ENCODE data around the gene ADARB1.

Gene ADARB1

DNA sequence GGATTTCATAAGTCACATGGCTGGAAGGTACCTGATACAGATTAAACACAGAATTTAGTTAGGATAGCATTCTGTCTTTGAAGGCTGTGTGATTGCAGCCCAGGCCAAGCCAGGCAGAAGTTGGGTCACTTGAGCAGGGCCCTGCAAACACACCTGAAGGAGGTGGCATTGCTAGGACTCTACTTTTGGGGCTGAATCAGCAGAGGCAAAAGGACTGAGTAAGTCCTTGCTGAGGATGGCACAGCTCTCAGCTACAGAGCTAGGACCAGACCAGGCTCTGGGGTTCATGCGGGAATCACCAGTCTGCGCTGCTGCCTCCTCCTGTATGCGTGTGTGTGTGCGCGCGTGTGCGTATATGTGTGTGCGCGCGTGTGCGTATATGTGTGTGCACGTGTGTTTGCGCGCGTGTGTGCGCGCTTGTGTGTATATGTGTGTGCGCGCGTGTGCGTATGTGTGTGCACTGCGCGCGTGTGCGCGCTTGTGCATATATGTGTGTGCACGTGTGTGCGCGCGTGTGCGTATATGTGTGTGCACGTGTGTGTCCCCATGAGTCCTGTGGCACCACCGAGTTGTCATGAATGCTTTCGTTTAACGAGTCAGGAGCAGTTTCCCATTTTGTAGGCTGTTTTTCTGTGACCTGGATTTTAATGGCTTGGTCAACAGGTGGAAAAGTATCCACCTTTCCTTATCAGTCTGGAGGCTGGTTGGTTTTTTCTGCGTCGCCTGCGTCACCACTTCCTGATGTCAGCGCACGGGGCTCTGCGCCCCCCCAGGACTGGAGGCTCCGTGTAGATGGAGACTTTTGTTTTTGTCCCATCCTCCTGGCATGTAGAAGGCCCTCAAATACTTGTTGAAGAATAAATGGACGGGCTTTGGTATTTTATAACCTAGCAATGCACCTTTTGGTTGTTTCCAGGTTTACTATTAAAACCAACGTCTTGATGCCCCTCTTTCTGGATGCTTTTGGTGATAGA, 34.7 kb downstream of the ADARB1 start (continued):
- TF ChIP-seq KLF1 (tag by site-specific recombination; IDR thresholded peaks at IDR 0.05) = no peak
- no peak for TF ChIP-seq ZNF514 (tag by site-specific recombination; IDR thresholded peaks at IDR 0.05)
- TF ChIP-seq ZNF600 (tag by site-specific recombination; IDR thresholded peaks at IDR 0.05) = no peak

DNA sequence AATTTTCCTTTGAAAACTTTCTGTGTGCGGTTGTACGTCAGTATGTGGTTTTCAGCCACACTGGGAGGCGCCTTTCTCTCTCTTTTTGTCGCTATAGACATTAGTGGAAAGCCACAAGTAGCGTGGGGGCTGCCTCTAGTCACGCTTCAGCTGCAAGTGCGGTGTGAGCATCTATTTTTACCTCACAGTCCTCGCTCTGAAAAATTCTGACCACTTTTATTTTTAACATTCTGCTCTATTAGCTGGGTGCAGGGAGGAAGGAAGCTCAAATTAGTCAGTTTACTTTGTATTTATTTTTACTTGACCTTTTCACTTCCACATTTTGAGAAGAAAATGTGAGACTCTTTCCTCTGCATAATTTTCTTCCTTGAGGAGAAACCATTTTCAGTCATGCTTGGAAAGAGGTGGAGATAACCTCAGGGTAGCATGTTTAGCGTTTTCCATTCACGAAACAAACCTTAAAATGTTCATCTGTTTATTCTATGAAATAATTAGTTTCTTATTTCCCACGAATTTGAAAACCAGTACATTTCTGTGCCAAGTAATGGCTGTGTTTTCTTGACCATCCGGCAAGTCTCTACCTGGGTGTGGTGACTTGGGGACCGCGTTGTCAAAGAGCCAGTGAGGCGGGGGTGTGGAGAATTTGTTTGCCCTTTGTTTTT, 35.6 kb downstream of the ADARB1 start:
- TF ChIP-seq ZNF155 (tag by site-specific recombination; IDR thresholded peaks at IDR 0.05) (no peak), ZNF350 (tag by site-specific recombination; IDR thresholded peaks at IDR 0.05) (no peak), ZNF248 (tag by site-specific recombination; IDR thresholded peaks at IDR 0.05) (no peak)
- TF ChIP-seq, protein P1, sequence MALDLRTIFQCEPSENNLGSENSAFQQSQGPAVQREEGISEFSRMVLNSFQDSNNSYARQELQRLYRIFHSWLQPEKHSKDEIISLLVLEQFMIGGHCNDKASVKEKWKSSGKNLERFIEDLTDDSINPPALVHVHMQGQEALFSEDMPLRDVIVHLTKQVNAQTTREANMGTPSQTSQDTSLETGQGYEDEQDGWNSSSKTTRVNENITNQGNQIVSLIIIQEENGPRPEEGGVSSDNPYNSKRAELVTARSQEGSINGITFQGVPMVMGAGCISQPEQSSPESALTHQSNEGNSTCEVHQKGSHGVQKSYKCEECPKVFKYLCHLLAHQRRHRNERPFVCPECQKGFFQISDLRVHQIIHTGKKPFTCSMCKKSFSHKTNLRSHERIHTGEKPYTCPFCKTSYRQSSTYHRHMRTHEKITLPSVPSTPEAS (tag by site-specific recombination; IDR thresholded peaks at IDR 0.05) = no peak
- TF ChIP-seq, protein P2, sequence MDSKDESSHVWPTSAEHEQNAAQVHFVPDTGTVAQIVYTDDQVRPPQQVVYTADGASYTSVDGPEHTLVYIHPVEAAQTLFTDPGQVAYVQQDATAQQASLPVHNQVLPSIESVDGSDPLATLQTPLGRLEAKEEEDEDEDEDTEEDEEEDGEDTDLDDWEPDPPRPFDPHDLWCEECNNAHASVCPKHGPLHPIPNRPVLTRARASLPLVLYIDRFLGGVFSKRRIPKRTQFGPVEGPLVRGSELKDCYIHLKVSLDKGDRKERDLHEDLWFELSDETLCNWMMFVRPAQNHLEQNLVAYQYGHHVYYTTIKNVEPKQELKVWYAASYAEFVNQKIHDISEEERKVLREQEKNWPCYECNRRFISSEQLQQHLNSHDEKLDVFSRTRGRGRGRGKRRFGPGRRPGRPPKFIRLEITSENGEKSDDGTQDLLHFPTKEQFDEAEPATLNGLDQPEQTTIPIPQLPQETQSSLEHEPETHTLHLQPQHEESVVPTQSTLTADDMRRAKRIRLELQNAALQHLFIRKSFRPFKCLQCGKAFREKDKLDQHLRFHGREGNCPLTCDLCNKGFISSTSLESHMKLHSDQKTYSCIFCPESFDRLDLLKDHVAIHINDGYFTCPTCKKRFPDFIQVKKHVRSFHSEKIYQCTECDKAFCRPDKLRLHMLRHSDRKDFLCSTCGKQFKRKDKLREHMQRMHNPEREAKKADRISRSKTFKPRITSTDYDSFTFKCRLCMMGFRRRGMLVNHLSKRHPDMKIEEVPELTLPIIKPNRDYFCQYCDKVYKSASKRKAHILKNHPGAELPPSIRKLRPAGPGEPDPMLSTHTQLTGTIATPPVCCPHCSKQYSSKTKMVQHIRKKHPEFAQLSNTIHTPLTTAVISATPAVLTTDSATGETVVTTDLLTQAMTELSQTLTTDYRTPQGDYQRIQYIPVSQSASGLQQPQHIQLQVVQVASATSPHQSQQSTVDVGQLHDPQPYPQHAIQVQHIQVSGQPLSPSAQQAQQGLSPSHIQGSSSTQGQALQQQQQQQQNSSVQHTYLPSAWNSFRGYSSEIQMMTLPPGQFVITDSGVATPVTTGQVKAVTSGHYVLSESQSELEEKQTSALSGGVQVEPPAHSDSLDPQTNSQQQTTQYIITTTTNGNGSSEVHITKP (tag by site-specific recombination; IDR thresholded peaks at IDR 0.05) = peak; percentile 92
- no peaks in the 10 kb centered on the region for H3K9me3 ChIP-seq (ENCODE audit: control insufficient read depth, insufficient read depth, low read depth, low read length)
- H3K4me3 ChIP-seq (ENCODE audit: low read depth, low read length) = no peak overlapping the region
- no peaks in the 10 kb centered on the region for H3K36me3 ChIP-seq (ENCODE audit: control insufficient read depth in 2 of 2, insufficient read depth in 1 of 2, low read length in 2 of 2)
- H3K4me1 ChIP-seq (ENCODE audit: control insufficient read depth, insufficient read depth, low read length) = peaks cover 14% of the 10 kb centered on the region; the same call in 1 of the 2 replicates
- CTCF ChIA-PET = interaction anchor here (0.6 to 1.8 kb wide), 3 partner anchors 9 to 28 kb away, joined by 3 to 4 read pairs (median 4); no protein-coding TSS in a partner anchor
- no peak overlapping the region for H3K27ac ChIP-seq (ENCODE audit: extremely low read depth, low read depth, low read length)
- POLR2A ChIA-PET = no interaction called here

DNA sequence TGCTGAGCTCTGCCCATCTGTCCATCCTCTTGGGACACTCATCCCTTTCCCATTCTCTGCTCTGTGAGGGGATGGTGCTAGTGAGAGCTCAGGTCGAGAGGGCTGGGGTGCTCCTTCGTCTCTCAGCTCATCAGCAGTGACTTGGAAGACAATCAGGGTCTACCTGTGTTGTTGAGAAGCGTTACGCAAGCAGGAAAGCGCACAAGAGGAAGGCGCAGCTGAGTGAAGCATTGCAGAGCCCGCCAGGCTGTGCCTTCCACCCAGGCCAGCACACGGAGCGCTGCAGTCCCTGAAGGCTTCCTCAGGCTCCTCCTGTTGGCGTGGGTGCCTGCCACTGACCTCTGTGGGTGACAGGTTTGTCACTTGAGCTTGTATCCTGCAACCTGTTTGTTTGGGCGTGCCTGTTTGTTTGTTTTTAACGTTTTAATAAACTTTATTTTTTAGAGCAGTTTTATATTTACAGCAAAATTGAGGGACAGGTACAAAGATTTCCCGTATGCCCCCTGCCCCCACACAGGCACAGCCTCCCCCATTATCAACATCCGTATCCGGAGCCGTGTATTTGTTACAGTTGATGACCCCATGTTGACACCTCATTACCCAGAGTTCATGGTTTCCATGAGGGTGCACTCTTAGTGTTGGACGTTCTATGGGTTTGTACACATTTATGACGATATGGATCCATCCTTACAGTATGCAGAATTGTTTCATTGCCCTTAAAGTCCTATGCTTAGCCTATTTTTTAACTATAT, 36.7 kb downstream of the ADARB1 start:
- no peaks in the 10 kb centered on the region for H3K9me3 ChIP-seq (ENCODE audit: control insufficient read depth, insufficient read depth, low read depth, low read length)
- TF ChIP-seq ZNF600 (tag by site-specific recombination; IDR thresholded peaks at IDR 0.05) (peak; percentile 25; the same call in 1 of the 2 replicates), ZNF132 (tag by site-specific recombination; IDR thresholded peaks at IDR 0.05; ENCODE audit: borderline replicate concordance) (no peak), ZNF664 (tag by site-specific recombination; IDR thresholded peaks at IDR 0.05) (no peak), ZNF785 (tag by site-specific recombination; IDR thresholded peaks at IDR 0.05) (no peak)
- CTCF ChIA-PET = interaction anchor here (0.6 to 2.0 kb wide), 5 partner anchors 8 to 27 kb away, joined by 3 to 10 read pairs (median 4); no protein-coding TSS in a partner anchor
- H3K4me1 ChIP-seq (ENCODE audit: control insufficient read depth, insufficient read depth, low read length) = peaks cover 10% of the 10 kb centered on the region; the same call in 1 of the 2 replicates
- no peaks in the 10 kb centered on the region for H3K36me3 ChIP-seq (ENCODE audit: control insufficient read depth in 2 of 2, insufficient read depth in 1 of 2, low read length in 2 of 2)
- H3K27ac ChIP-seq (ENCODE audit: extremely low read depth, low read depth, low read length) = no peak overlapping the region
- POLR2A ChIA-PET = no interaction called here
- no peak overlapping the region for H3K4me3 ChIP-seq (ENCODE audit: low read depth, low read length)
